ENCODE results near the gene FAM163B. TPM values are rescaled to one million over a fixed set of nuclear protein-coding genes. Genes with fewer than 3 reads are reported as not detected.
A peak's percentile ranks its signal among the peaks of the same experiment; 100 is the strongest.

FAM163B gene
- total and polyA plus RNA-seq, 8 donors = 0.23 to 2.7 (median 1.7) TPM; not detected in 1

DNA sequence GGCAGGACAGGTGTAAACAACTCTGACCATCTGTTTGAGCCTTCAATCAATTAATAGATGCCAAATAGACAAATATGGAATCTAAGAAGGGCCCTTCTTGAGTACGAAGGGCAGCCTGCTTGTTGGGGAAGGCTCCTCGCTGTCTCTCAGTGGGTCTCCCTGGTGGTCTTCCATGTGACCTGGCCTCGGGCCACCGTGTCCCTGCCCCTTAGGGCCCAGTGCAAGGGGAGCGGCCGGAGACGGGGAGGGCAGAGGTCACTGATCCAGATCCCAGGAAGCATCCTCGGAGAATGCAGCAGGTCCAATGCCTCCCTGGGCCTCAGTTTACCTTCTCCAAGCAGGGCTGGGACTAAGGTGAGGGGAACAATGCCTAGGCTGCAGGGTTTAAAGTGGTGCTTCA is 29.5 kb upstream of the FAM163B start:
- intact Hi-C loops (cut with DNase I) = no loop called here
- Histone ChIP-seq H3K9me3 (no peaks in the 10 kb centered on the region), H3K4me1 (no peaks in the 10 kb centered on the region), H3K27ac (no peak overlapping the region), H3K36me3 (no peaks in the 10 kb centered on the region), H3K27me3 (peaks cover 0 to 9% of the 10 kb centered on the region in 2 donors), H3K4me3 (no peak overlapping the region)
- TF ChIP-seq, protein P1, sequence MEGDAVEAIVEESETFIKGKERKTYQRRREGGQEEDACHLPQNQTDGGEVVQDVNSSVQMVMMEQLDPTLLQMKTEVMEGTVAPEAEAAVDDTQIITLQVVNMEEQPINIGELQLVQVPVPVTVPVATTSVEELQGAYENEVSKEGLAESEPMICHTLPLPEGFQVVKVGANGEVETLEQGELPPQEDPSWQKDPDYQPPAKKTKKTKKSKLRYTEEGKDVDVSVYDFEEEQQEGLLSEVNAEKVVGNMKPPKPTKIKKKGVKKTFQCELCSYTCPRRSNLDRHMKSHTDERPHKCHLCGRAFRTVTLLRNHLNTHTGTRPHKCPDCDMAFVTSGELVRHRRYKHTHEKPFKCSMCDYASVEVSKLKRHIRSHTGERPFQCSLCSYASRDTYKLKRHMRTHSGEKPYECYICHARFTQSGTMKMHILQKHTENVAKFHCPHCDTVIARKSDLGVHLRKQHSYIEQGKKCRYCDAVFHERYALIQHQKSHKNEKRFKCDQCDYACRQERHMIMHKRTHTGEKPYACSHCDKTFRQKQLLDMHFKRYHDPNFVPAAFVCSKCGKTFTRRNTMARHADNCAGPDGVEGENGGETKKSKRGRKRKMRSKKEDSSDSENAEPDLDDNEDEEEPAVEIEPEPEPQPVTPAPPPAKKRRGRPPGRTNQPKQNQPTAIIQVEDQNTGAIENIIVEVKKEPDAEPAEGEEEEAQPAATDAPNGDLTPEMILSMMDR (IDR thresholded peaks at IDR 0.05) = no peak
- peak in 1 of 4 donors; percentile 46 for DNase-seq
- no peak for ATAC-seq

DNA sequence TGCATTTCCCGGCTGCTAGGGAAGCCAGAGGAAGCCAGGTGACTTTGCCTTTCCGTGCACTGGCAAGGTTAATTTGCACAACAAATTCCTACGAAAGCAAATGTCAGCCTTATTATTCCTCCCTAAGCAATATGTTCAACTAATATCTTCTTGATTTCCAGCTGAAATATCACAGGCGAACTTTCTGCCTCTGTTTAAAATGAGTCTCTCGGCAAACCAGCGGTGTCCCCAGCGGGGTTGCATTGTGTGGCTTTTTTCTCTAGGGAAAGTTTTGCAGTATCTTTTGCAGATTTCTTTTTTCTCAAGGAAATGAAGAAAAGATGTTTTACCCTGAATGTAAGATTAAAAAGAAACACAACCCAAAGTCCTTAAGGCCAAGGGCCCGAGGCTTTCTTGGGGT is 28.9 kb upstream of the FAM163B start:
- no peak for ATAC-seq
- no peak overlapping the region for H3K27ac ChIP-seq
- H3K36me3 ChIP-seq = no peaks in the 10 kb centered on the region
- H3K27me3 ChIP-seq = peaks cover 0 to 13% of the 10 kb centered on the region in 2 donors
- DNase-seq = no peak
- no peaks in the 10 kb centered on the region for H3K4me1 ChIP-seq
- H3K9me3 ChIP-seq = no peaks in the 10 kb centered on the region
- TF ChIP-seq, protein P1 (IDR thresholded peaks at IDR 0.05) = no peak
- no peak overlapping the region for H3K4me3 ChIP-seq
- intact Hi-C loops (cut with DNase I) = no loop called here

DNA sequence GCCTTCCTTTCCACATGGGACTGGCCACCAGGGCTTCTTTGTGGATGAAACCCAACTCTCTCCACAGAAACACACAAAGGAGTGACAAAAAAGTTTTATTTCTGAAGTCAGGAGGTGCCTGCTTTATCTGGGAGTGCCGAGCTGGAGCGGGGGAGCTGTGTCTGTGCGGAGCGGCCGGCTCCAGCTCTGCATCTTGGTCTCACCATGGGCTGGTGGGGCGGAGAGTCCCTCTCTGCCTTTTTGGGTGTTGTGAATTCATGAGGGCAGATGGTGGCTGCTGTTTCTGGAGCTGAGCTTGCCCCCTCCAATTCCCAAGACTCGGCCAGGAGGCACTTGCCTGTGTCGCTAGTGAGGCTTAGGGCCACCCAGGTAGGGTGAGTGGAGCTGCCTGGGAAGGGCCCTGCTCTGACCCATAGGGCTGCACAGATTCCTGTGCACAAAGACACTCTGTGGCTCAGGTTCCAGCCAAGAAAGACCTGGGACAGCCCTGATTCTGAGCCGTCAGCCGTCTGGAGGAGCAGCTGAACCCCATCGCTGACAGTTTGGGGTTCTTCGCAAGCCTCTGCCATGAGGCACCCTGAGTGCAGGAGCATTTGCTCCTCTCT is 28.4 kb upstream of the FAM163B start:
- Histone ChIP-seq H3K4me1 (no peaks in the 10 kb centered on the region), H3K36me3 (no peaks in the 10 kb centered on the region), H3K4me3 (no peak overlapping the region), H3K27ac (no peak overlapping the region), H3K27me3 (peaks cover 0 to 13% of the 10 kb centered on the region in 2 donors), H3K9me3 (no peaks in the 10 kb centered on the region)
- intact Hi-C loops (cut with DNase I) = no loop called here
- TF ChIP-seq, protein P1 (IDR thresholded peaks at IDR 0.05) = no peak
- ATAC-seq (no peak), DNase-seq (peak in 1 of 4 donors; percentile 40)

DNA sequence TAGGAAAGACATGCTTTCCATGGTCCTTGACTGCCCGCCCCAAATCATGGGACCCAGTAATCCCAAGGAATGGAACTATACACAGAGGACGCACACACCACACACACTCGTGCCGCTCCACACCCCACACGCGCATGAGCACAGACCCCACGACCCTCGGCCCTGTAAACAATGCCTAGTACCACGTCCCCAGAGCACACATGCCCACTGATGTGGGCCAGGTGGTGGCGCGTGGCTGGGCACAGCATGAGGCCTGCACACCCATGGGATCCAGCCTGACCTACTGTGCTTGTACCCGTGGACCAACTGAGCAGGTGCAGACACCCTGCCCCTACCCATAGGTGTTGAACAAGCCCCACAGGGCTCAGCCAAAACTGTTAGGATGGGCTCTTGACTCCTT is 27.7 kb upstream of the FAM163B start:
- Histone ChIP-seq H3K27ac (no peak overlapping the region), H3K36me3 (no peaks in the 10 kb centered on the region), H3K9me3 (no peaks in the 10 kb centered on the region), H3K27me3 (peaks cover 0 to 13% of the 10 kb centered on the region in 2 donors), H3K4me1 (no peaks in the 10 kb centered on the region), H3K4me3 (no peak overlapping the region)
- intact Hi-C loops (cut with DNase I) = no loop called here
- TF ChIP-seq, protein P1 (IDR thresholded peaks at IDR 0.05) = no peak
- ATAC-seq = no peak
- peak in 1 of 4 donors; percentile 57 for DNase-seq

DNA sequence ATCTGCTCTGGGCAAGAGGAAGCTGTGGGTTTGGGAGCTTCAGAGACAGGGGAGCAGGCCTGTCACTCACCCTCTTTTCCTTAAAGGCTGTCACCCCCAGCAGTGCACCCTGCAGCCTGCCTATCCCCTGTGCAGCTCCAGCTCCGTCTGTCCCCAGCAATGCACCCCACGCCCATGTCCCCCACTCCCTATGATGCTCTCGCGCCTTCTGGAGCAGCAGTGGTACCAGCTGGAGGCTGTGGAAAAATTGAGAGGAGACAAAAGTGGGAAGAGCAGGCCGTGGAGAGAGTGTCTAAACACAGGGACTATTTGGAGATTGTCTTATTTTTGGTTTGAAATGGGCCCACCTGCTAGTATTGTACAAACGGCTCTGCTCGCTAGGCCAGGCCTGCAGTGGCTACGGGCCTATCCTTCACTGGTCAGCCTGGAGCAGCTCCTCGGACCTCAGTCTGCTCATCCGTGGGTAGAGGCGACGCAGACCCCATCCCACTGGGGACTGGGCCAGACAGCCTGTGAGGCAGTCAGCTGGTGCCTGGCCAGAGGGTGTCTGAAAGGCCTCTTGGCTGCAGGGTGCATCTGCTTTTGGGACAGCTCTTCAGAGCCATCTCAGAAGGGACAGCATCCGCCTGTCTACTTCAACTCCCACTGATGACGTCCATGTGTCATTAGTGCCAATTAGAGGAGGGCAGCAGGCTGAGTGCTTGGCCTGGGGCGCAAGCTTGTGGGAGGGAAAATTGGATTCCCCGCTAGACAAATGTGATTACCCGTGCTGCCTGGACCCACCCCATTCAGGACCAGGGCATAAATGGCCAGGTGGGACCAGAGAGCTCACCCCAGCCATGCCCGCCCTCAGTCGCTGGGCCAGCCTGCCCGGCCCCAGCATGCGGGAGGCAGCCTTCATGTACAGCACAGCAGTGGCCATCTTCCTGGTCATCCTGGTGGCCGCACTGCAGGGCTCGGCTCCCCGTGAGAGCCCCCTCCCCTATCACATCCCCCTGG is 26.6 kb upstream of the FAM163B start, which contains the start of gene DBH:
Gene DBH, plus strand, starts transcription at position 831 of the 999 bp plus-strand sequence. Its CDS starts 9 bp downstream, at position 840.
- ATAC-seq = no peak
- intact Hi-C loops (cut with DNase I) = no loop called here

More for the DNA sequence above, 26.6 kb upstream of the FAM163B start, which contains the start of gene DBH:
- Histone ChIP-seq H3K4me3 (no peak within 1 kb of the TSS), H3K27ac (no peak within 1 kb of the TSS), H3K4me1 (no peaks in the 10 kb centered on the region), H3K36me3 (no peaks in the 10 kb centered on the region), H3K27me3 (peaks cover 0 to 13% of the 10 kb centered on the region in 2 donors), H3K9me3 (no peaks in the 10 kb centered on the region)
- peak in 1 of 4 donors; percentile 63 for DNase-seq
- TF ChIP-seq, protein P1 (IDR thresholded peaks at IDR 0.05) = no peak

All from left lung (tissue), 10 donors.